HG03378 (cell line): ENCODE results near the gene FCN1.

Source experiments
- ATAC-seq: cut with Tn5 transposase; IDR thresholded peaks from one replicate; pipeline ENCODE4 v1.9.1; 2021; ENCODE audit warnings: mild to moderate bottlenecking, moderate library complexity; ENCODE audit not compliant: unreplicated experiment

FCN1 gene

DNA sequence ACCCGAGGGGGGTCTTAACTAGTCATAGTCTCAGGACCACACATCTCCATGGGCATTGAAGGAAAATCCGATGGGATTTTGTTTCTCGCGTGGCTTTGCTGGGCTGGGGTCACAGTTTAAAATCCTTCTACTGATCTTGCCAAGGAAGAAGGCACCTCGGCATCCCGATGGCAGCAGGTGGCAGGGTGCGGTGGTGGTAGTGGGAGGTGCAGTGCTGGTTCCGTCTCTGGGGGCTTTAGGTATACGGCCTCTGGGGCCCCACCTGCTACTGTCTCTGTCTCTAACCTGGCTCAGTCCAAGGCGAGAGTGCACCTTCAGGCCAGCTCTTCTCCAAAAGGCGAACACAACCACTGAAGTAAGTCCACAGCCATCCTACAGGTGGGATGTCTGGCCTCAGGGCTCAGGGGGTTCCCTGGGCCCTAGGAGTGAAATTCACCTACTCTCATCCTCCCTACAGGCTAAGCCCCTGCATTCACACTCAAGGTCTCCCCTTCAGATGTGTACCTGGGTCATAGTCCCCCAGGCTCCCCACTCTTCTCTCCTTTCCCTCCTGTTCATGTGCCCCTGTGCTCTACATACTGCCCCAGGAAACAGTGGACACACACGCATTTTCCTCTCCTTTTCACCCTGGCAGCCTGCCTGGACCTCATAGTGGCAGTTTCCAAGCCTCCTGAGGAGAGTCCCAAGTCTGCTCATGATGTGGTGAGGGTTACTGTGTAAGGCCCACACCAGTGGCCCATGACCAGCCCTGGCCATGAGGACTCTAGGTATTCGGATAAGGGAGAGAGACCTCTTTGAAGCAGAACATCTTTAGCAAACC lies 37.8 kb downstream of the FCN1 start:
- ATAC-seq, result no peak

DNA sequence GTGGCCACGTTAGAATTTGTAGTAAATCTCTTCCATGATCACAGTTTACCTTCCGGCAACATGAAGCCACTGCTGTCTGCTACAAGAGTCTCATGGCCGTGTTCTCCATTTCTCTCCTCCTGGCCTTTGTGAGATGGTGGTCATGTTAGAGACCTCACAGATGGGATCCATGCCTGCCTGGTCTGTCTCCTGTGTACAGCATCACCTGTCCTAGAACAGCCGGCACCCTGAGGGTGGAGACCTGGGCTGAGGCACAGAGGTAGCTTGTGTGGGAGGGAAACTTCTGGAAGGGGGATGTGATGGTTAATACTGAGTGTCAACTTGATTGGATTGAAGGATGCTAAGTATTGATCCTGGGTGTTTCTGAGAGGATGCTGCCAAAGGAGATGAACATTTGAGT lies 40.2 kb downstream of the FCN1 start:
- no peak for ATAC-seq

DNA sequence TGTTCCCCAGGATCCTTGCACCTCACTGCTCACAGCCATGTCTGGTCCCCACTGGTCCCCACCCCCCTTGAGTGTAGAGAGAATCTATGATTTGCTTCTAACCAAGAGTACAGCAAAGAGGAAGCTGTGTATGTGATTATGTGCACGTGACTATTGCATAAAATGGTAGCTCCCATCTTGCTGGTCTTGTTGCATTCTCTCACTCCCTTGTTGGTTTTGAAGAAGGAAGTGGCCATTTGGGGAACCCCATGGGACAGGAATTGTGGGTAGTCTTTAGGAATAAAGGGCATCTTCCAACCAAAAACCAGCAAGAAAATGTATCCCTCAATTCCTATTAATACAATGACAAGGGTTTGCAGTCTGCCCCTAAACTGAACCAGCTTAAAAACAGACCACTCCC lies 42.3 kb downstream of the FCN1 start:
- no peak for ATAC-seq

DNA sequence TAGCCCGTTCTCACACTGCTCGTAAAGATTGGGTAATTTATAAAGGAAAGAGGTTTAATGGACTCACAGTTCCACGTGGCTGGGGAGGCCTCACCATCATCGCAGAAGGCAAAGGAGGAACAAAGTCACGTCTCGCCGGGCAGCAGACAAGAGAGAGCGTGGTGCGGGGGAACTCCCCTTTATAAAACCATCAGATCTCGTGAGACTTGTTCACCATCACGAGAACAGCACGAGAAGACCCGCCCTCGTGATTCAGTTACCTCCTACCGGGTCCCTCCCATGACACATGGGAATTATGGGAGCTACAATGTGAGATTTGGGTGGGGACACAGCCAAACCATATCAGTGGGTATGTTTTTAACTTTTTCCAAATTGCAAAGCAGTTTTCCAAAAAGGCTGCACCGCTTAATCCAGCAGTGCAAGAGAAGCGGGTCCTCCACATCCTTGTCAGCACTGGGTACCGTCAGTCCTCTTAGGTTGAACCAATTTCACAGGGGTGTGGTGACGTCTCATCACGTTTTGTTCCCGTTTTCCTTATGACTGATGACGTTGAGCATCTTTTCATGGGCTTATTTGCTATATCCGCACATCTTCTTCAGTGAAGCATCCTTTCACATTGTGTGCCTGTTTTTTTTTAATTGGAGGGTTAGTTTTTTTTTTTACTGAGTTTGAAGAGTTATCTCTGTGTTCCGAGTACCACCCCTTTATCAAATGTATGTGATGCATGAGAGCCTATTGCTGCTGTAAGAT lies 45.1 kb downstream of the FCN1 start:
- ATAC-seq, result no peak

DNA sequence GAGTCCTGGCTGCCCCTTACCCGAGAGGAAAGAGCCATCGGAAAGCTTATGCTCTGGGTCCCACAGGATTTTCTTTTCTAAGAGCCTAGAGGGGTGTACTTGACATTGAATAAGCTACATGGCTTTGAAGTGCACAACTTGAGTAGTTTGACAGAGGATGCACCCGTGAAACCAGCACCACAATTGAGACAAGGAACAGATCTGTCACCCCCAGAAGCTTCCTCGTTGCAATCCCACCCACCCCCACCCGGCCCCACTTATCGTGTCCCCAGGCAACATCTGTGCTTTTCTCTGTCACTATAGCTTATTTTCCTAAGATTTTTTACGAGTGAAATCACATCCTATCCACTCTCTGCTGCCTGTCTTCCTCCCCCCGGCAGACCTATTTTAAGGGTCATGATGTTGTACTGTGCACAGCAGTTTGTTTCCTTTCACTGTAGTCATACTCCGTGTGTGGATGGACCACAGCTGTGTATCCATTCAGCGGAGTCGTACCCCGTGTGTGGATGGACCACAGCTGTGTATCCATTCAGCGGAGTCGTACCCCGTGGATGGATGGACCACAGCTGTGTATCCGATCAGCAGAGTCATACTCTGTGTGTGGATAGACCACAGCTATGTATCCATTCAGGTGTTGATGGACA lies 45.9 kb downstream of the FCN1 start:
- ATAC-seq, result no peak

DNA sequence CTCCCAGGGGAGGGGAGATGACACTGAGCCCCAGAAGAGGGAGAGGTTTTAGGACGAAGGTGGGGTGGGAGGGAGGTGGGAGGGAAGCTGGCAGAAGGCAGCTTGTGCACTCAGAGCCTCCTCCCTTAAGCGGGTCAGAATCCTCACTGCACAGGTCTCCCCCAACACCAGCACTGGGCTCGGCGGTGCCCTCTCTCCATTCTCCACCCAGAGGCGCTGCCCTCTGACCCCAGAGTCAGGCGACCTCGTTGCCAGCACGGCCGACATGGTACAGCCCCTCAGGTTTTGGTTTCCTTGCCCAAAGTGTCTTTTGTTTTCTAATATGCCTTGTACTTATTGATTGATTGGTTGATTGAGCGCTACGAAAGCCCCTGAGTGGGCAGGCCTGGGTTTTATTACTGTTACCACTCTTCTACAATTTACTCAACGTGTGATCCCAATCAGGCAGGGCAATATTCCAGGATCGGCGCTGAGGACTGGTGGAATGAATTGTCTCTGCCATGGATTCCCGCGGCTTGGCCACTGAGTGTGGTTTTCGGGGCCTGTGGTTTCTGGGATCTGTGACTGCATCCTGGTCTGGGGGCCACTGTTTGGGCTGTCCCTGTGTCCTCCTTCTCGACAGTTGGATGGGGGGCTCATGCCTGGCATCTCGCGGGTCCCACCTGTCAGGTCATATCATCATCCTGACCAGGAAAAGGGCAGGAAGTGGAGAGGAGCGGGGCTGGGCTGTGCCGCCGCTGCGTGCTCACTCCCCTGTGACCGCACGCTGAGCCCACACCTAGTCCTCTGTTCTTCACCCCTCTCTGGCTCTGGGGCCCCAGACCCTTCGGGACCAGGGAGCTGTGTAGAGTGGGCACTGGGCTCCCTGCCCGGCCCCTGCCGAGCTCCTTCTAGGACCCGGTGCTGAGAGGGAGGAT lies 46.7 kb downstream of the FCN1 start:
- ATAC-seq, result no peak

DNA sequence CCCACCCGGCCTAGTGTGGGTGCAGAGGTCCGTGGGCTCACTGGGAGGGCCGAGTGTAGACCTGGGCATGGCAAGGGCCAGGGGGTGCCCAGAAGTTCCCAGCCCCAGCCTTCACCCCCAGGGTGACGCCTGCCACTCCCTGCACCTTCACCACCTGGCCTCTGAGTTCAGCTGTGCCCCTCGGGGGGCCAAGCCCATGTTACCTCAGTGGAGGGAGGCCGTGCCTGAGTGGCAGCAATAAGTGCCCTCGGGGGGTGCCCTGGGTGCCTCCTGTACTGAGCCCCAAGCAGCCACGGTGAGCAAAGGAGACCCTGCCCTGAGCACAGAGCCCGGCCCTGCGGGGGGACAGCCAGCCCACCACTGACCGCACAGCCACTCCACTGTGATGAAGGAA lies 47.4 kb downstream of the FCN1 start:
- ATAC-seq, result no peak

DNA sequence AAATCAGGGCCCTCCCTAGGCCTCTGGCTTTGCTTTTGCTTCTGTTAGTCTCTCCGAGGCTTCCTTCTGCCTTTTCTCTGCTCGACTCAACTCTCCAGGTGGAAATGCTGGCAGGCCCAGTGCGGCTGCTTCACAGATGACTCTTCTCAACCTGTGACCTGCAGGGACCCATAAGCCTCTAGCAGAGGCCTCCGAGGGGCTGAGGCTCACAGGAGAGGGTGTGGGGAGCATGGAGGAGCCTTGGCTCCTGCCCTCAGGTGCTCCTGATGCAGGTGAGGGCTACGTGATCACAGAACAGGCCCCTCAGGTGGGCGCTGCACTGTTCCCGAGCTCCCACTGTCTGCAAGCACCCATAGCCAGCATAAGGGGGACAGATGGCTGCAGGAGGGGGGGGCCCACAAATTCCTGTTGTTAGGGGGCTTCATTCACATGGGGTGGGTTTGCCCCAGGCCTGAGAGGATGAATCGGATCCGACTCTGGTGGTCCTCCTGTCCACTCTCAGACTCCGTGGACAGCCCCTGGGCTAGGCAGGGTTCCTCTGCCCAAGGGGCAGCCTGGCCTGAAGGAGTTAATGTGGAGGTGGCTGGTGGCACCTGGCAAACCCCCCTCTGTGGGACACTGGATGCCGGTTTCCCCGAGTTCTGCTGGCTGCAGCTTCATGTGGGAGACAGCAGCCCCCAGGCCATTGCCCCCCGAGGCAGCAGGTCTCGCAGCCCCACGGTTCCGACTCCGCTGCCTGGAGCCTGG lies 48.0 kb downstream of the FCN1 start:
- ATAC-seq, result no peak

DNA sequence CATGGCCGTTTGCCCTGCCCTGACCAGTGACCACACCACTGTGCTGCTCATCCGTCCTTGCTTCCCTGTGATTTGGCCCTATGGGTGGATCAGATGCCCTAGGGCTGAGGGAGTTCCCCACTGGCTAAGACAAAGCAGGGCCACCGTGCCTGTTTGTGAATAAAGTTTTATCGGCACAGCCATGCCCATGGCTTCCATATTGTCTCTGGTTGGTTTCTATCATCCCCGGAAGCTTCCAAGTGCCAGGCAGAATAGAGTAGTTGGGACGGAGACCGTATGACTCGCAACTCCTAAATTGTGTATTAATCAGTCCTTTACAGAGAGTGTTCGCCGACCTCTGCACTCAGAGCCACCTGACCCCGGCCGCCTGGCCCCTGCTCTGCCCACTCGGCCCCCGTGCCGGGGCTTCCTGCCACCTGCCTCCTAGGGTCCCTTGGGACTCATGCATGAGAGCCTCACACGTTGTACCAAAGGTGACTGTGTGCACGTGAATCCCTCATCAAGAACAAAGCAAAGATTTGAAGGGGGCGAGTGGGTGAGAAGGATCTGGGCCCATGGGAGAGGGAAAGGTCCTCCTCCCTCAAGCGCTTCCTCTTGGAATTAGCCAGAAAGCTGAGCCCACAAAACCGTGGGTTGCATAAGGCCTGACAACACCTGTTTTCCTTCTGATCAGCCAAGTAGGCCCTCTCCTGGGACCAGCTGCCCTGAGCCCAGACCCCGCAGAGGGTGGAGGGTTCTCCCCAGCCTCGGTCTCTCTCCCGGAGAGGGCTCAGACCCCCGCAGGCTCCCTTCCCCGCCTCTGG lies 48.8 kb downstream of the FCN1 start:
- no peak for ATAC-seq

DNA sequence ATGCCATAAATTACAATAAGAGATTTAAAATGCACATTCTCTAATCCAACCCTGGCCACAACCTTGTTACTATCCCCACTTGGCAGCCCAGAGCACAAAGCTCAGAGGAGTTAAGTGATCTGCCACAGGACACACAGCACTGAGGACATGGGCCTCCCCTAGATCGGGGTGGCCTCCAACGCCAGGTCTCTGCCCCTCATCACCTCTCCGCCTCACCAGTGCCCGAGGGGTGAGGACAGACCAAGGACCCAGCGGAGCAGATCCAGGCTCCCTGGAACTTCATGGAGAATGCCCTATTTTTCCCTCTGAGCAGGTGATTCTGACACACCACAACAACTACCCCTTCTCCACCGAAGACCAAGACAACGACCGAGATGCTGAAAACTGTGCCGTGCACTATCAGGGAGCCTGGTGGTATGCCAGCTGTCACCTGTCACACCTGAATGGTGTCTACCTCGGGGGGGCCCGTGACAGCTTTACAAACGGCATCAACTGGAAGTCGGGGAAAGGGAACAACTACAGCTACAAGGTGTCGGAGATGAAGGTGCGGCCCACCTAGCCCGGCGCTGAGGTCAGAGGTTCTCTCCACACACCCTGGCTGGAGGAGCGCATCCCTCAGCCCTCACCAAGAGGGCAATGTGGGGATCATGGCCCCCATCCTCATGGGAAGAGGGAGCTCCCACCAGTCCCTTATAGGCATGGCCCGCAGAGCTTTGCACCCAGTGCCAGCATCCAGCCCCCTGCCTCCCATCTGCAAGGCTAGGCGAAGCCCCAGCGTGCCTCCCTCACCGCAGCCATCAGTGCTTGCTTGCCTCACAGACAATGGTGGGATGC lies 49.6 kb downstream of the FCN1 start:
- ATAC-seq, result no peak

DNA sequence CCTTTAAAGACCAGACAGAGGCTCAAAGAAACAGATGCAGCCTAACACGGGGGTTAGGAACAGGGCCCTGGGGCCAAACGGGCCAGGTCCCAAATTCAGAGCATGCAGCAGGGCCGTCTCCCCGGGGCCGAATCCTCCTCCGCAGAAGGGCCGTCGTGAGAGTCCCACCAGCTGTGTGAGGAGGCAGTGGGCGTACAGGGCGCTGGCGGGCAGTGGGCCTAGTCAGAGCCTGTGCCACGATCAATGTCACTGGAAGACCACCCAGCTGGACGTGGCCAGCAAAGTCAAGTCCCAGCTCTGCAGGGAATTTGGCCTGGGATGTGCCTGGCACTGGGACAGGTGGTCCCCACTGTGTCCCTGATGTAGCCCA lies 52.9 kb downstream of the FCN1 start:
- ATAC-seq, result no peak

DNA sequence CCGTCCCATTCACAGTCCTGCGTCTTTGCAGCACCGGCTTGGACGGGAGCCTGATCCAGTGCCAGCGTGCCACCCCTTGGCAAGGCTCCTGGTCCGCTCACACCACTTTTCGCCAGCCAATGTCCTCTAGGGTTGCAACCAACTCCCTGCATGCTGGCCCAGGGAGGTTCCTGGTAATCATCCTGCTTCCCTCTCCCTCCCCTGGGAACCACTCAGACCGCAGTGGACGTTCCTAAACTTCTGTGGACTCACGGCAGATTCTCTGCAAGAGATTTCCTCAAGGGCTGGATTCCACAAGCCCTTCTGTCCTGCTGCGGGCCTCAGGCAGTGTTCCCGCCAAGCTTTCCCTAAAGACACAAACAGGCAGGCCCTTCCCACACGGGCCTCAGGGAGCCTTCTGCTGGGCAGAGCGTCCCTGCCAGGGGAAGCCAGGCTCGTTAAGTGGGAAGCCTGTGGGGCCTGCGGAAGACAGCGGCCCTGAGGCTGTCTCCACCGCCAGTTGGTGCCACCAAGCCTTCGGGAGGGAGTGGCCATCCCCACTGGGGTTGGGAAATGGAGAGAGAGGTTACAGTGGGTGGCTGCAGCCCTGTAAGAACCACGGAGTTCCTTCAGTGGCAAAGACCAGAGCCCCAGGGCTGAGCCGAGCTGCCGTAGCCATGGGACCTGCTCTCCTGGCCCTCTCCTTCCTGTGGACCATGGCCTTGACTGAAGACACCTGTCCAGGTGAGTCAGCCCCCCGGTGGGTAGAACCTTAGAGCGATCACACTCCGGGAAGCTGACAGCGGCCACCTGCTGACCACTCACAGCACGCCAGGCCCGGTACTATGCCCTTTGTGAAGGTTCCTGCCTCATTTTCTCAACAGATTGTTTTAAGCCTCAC lies 53.5 kb downstream of the FCN1 start:
- no peak for ATAC-seq

DNA sequence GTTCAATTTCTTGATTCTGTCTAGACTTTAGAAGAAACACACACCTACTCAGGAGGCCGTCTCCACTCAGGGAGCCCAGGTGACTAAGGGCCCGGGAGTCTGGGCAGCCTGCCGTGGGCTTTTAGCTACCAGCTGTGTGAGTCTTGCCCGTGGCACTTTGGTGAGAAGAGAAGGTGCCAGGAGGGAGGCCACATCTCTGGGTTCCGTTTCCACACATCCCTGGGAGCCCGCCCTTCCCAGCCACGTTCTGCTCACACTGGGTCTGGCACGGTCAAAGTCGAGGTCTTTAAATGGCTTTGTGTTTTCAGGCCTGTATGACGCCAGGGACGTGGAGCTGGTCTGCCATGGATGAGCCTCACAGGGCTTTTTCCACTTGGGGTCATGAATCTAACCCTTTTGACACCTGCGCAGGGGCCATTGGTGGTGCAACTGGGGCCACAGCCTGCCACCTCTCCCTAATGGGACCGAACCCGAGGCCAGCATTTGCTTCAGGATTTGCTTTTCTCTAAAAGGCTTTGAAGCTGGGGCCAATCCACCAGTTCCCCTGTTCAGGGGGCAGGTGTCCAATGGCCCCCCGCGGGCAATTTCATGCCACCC lies 54.3 kb downstream of the FCN1 start:
- no peak for ATAC-seq

DNA sequence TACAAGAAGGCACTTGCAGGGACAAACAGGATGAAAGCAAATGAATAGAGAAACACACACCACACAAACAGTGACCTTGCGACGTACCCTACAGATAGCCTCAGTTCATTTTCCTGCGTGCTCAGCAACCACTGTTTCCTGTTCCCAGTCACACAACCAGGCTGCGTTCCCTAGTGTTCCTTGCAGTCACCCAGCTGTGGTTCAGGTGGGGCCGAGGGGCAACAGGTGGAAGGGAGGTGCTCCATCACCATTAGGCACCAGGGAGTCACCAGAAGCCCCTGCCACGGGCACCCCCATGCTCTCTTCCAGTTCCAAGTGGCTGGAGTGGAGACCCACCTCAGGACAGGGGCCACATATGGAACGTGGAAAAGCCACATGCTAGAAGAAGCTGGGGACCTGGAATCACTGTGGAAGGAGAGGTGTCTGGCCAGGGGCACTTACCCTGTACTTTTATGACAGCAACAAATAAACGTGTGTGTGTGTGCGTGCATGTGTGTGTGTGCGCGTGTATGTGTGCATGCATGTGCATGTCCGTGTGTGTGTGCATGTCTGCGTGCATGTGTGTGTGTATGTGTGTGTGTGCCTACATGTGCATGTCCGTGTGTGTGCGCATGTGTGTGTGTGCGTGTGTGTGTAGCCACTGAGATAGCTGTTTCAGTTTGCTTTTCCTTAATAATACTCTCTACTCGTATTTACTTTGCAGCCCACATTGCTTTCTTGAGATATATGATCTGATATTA lies 55.9 kb downstream of the FCN1 start:
- no peak for ATAC-seq

DNA sequence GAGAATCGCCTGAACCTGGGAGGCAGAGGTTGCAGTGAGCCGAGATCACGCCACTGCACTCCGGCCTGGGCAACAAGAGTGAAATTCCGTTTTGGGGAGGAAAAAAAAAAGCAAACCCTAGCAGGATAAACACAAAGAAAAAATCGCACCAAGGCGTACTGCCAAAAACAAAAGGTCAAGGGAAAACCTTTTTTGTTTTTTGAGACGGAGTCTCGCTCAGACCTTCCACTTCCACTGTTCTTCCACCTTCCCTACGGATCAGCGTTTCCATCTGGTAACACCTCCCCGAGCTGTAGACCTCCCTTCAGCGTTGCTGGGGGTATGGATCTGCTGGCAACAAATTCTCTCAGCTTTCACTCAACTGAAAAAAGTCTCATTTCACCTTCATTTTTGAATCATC lies 57.2 kb downstream of the FCN1 start:
- no peak for ATAC-seq

DNA sequence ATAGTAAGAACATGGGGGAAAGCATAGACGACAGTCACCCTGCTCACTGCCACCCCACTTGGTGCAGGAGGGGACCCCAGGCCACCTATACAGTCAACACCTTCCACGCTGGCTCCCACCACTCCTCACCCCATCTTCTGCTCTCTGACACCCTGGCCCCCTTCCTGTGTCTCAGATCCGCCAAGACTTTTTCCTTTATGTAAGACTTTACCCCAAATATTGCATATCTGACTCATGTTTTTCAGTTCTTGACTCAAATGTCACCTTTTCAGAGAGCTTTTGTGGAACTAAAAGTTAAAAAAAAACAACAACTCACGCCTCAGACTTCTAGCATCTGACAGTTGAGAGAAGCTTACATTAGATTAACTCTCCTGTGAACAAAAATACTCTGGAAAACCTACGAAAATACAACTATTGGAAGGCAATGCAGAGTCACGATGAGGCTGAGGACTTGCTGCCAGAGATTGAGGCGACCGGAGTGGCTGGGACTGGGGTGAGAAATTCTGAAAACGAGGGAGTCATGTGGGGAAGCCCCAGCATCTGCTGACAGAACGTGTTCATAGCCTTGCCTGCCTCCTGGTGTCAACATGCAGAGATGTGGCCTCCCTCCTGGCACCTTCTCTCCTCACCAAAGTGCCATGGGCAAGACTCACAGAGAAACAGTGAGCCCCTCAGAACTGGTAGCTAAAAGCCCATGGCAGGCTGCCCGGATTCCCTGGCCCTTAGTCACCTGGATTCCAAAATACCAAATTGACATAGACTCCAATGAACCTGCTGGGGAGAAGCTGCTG lies 59.5 kb downstream of the FCN1 start:
- peak; percentile 64 for ATAC-seq
